Measurements from ENCODE around the gene TSR2.
"Not testable (repeated sequence)": the region's sequence is repeated elsewhere in the genome, so short reads cannot be mapped to it uniquely, and the experiment has no call there.

TSR2 gene

DNA sequence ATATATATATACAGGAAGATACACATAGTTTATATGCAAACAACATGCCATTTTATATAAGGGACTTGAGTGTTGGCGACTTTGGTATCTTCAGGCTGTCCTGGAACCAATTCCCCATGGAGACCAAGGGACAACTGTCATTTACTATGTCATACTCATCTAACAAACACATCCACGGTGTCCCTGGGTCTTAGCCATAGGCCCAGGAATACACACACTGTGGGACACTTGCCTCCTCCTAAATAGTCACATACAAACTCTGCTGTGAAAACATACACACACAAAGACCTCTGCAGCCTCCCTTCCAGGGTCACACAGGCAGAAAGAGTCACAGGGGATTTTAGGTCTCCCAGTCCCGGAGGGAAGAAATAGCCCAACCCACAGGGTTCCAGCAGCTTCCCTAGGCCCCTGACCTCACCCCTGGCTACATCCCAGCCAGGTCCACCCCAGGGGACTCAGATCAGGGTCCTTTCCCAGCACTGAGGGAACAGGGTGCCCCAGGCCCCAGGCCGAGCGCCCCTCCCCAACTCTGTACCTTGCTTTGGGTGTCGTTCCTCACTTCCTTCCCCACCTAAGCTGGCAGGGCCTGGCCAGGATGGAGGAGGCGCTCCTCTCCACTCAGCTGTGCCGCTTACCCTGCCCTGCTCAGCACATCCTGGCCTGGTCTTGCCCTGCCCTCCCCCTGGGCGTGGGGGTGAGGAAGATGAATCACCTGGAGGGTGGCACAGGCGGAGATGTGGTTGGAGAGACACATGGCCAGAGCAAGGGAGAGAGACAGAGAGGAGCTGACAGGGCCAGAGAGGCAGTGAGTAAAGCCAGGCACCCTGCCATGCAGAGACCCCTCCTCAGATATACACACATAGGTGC, 34.0 kb downstream of the TSR2 start:
- no peak for DNase-seq

DNA sequence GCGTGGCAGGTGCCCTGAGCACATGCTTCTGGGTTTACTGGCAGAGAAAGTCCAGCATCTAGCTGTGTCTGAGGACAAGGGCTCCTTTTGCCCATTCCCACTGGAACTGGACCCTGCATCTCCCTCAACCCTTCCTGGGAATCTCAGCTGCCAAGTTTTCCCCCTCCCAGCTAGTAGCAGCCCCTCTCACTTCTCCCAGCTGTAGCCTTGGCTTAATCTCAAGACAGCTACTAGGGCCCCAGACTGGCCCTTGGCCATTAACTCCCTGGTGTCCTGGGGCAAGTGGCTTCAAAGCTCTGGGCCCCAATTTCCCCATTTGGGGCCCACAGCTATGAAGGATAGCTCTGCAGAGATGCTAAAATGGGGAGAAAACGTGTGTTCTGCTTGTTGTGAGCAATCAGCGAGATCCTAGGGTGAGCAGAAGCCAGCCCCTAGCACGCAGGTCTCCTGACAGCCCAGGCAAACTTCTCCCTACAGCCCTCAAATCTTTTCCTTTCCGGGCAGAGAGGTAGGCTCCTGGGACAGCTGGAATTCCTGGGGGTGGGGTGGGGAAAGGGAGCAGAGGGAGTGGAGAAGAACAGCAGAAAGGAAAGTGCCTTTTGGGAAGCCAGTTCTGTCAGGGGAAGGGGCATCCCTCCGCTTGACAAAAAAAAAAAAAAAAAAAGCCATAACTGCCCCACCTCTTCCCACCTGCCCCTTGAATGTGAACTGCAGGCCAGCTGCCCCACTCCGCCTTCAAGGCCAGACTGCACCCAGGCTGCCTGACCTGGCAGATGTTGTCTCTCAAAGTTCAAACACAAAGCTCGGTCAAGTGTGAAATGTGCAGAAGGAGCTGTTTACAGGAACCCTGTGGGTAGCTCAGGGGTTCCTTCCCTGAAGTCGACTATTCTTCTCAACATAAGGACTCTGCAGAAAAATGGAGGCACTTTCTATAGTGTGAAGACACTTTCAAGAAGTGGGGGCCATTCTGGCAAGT, 39.2 kb downstream of the TSR2 start:
- DNase-seq, result no peak

DNA sequence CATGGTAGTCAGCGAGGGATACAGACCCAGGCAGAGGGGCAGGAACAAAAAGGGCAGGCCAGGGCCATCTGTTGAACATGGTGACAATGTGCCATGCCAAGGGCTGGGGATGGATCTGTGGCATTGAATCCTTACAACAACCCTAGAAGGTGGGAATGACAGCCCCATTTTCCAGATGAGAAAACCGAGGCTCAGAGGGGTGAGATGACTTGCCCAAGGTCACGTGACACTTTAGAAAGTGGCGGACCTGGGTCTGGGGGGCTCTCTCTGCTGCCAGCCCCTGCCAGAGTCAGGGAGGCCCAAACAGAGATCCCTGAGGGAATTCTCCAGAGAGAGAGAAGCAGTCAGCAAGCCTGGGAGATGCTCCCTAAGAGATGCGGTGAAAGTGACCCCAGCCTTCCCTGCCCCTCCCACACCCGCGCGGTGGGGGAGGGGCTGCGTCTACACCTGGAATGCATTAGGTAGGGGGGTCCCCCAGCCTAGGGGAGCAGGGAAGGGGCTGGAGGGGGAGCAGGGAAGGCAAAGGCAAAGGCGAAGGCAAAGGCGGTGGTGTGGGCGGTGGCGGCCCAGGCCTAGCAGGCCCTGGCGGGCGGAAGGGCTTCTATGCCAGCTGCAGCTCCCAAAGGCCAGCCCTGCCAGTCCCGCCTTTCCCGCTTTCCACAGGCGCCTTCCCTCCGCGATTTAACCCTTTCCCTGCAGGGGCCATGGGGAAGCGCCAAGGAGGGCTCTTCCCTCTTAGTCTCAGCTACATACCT, 42.8 kb downstream of the TSR2 start:
- no peak for DNase-seq

DNA sequence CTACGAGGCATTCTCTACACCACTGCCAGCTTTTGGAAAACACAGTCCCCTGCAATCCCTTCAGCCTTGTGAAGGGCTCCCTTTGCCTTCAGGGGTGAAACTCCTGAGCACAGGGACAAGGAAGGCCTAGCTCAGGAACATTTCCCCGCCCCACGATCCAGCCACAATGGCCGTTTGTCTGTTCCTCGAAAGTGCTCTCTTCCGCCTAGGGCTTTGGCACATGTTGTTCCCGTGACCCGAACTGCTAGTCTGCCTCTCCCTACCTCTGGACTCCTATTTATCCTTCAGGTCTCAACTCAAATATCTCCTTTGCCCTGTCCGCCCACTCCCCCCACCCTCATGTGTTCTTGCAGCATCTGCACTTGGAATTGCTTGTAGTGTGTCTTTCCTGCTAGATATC, 43.7 kb downstream of the TSR2 start:
- DNase-seq, result no peak

DNA sequence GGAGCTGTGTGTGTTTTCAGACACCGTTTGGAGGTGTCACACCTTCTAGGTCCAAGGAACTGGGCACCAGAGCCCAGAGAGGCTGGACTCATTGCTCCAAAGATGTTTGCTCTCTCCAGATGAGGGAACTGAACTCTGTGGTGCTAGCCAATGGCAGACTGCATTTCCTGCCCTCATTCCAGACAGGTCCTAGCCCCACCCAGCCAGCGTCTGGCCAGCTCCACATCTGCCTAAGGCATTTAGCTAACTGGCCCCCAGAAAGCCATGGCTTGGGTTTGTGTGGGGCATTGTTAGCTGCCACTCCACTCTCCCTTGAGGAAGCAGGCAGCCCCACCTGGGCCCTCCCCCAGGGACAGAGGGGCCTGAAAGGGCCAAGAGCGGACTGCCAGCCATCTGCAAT, 44.5 kb downstream of the TSR2 start:
- DNase-seq, result no peak

DNA sequence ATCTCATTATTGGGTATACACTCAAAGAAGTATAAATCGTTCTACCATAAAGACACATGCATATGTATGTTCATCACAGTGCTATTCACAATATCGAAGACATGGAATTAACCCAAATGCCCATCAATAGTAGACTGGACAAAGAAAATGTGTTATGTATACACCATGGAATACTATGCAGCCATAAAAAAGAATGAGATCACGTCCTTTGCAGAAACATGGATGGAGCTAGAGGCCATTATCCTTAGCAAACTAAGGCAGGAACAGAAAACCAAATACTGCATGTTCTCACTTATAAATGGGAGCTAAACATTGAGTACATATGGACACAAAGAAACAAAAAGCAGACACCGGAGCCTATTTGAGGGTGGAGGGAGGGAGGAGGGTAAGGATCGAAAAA, 49.6 kb downstream of the TSR2 start:
- DNase-seq, result not testable (repeated sequence)

DNA sequence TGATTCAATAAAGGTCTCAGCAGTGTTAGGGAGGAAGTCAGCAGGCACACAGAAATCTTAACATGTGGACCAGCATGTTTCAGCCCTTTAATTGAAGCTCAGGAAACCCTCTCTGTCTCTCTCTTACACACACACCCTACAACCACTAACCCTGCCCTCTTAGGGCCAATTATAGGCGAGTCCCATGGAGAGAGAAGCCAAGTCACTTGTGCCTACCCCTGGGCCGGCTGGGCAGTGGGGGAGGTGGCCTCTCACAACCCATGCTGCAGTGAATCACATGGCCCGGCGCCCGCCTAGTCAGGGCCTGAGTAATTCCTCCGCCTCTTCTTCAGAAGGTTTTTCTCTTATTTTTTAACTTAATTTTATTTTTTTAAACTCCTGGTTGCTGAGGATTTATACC, 52.1 kb downstream of the TSR2 start:
- no peak for DNase-seq

DNA sequence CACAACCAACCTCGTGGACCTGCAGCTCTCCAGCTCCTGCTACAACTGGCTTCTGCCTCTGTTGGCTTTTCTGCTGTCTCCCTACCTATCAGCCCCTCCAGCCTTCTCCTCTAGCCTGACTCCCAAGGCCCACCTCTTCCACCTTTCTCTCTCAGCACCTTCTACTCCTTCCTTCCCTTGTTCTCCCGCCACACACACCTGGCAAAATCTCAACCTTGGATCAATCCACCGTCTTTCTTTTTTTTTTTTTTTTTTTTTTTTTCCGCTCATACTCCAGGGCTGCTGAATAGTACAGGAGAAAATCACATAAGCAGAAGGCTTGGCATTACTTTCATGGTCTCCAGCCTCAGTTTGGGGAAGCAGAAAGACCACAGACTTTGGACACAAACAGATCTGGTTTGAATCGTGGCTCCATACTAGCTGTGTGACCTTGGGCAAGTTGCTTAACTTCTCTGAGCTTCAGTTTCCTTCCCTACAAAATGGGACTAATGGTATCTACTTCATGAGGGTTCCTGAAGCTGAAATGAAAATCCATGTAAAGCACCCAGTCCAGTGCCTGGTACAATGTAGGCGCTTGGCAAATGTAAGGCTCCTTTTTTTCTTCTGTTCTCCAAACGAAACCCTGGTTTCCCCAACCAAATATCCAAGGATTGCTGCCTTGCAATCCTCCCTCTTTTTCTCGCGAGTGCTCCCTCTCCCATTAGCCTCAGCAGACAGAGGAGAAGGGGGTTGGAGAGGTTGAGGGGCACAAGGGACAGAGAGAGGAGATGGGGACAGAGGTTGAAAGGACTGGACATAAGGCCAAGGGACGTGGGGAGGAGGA, 54.2 kb downstream of the TSR2 start:
- DNase-seq, result no peak

Data from activated CD8-positive, alpha-beta memory T cell treated with anti-CD3 and anti-CD28 coated beads, Interleukin-2, amount 50 U/mL, for 48 hours (primary cell).